IMR-90 (cell line): Measurements from ENCODE around the gene MFNG. TPM values are rescaled to one million over a fixed set of nuclear protein-coding genes. Genes with fewer than 3 reads are reported as not detected.

Source experiments
- ATAC-seq: fragments of 200-7000 bp; cut with Tn5 transposase; 2 replicates; pipeline ENCODE4 v1.9.1; 2020; ENCODE audit warnings: low read depth, mild to moderate bottlenecking, moderate library complexity
- BruUV-seq: library from RNA; stranded (reverse); fragments of 400-500 nt; replicated peaks from 2 replicates; lab custom pipeline; 2021; lab: Mats Ljungman, UMichigan
- CTCF ChIA-PET: fragments of 300-600 bp; formaldehyde crosslinking; extraction: SDS; loops from one replicate; lab custom pipeline; 2021; ENCODE audit warnings: antibody characterized with exemption; lab: Yijun Ruan, JAX
- POLR2A ChIA-PET: fragments of 300-600 bp; sonication (Branson Sonifier 250); formaldehyde crosslinking; loops from one replicate; lab custom pipeline; 2022; ENCODE audit warnings: antibody characterized with exemption; ENCODE audit not compliant: unreplicated experiment; lab: Charles Lee
- DNase-seq: peaks from one replicate; pipeline ENCODE4 v3.0.0; 2013
- H2AFZ ChIP-seq: replicated peaks from 2 replicates; pipeline ENCODE3; 2013; ENCODE audit warnings: low read length, mild to moderate bottlenecking; ENCODE audit not compliant: poor library complexity
- H2AK5ac ChIP-seq: 2 replicates; pipeline ENCODE4 v1.6.1; 2013; ENCODE audit warnings: low read depth, low read length, inconsistent platforms
- H2AK9ac ChIP-seq: replicated peaks from 2 replicates; pipeline ENCODE3; 2013; ENCODE audit warnings: mild to moderate bottlenecking, low read depth, low read length, moderate library complexity; ENCODE audit not compliant: poor library complexity
- H2BK120ac ChIP-seq: 2 replicates; pipeline ENCODE4 v1.6.1; 2013; ENCODE audit warnings: low read depth, low read length, inconsistent platforms
- H2BK15ac ChIP-seq: 3 replicates; pipeline ENCODE4 v1.6.1; 2013; ENCODE audit warnings: low read depth, low read length, inconsistent platforms
- H2BK20ac ChIP-seq: 2 replicates; pipeline ENCODE4 v1.6.1; 2013; ENCODE audit warnings: low read depth, mild to moderate bottlenecking, inconsistent platforms, low read length, moderate library complexity
- H2BK5ac ChIP-seq: 2 replicates; pipeline ENCODE4 v1.6.1; 2013; ENCODE audit warnings: mild to moderate bottlenecking, low read depth, low read length, inconsistent platforms; ENCODE audit not compliant: poor library complexity, severe bottlenecking
- H3K14ac ChIP-seq: replicated peaks from 2 replicates; pipeline ENCODE4 v1.6.1; 2013; ENCODE audit warnings: low read depth, low read length, inconsistent platforms
- H3K18ac ChIP-seq: 2 replicates; pipeline ENCODE4 v1.6.1; 2013; ENCODE audit warnings: low read depth, low read length, control low read depth
- H3K23ac ChIP-seq: 2 replicates; pipeline ENCODE4 v1.6.1; 2013; ENCODE audit warnings: low read depth, low read length, inconsistent platforms
- H3K27ac ChIP-seq: 2 replicates; pipeline ENCODE4 v1.5.1; 2013; ENCODE audit warnings: mild to moderate bottlenecking, control low read depth, low read length; ENCODE audit not compliant: insufficient read depth
- H3K27me3 ChIP-seq: 2 replicates; pipeline ENCODE4 v1.6.1; 2013; ENCODE audit warnings: low read length; ENCODE audit not compliant: control insufficient read depth, insufficient read depth
- H3K36me3 ChIP-seq: 2 replicates; pipeline ENCODE4 v1.6.1; 2013; ENCODE audit warnings: low read length, mixed read lengths; ENCODE audit not compliant: control insufficient read depth, insufficient read depth
- H3K4ac ChIP-seq: 2 replicates; pipeline ENCODE4 v1.6.1; 2013; ENCODE audit warnings: low read depth, low read length, inconsistent platforms
- H3K4me1 ChIP-seq: 2 replicates; pipeline ENCODE4 v1.6.1; 2013; ENCODE audit warnings: low read length, mixed read lengths; ENCODE audit not compliant: control insufficient read depth, insufficient read depth
- H3K4me2 ChIP-seq: 2 replicates; pipeline ENCODE4 v1.6.1; 2013; ENCODE audit warnings: low read depth, mild to moderate bottlenecking, control low read depth, low read length, moderate library complexity
- H3K4me3 ChIP-seq: 2 replicates; pipeline ENCODE4 v1.5.1; 2013; ENCODE audit warnings: low read depth, mild to moderate bottlenecking, control low read depth, low read length, moderate library complexity; ENCODE audit not compliant: insufficient read depth
- H3K56ac ChIP-seq: 2 replicates; pipeline ENCODE4 v1.6.1; 2013; ENCODE audit warnings: low read length, inconsistent platforms; ENCODE audit not compliant: insufficient read depth; ENCODE audit errors: extremely low read depth
- H3K79me1 ChIP-seq, 2 experiments: 2 replicates each; pipeline ENCODE4 v1.6.1; 2013; ENCODE audit warnings: low read length in 2 of 2, inconsistent platforms in 1 of 2, low read depth in 1 of 2
- H3K9ac ChIP-seq: 2 replicates; pipeline ENCODE4 v1.6.1; 2013; ENCODE audit warnings: low read depth, low read length, control low read depth
- H3K9me1 ChIP-seq: 2 replicates; pipeline ENCODE4 v1.6.1; 2013; ENCODE audit warnings: low read length, inconsistent platforms; ENCODE audit not compliant: insufficient read depth
- H3K9me3 ChIP-seq: 2 replicates; pipeline ENCODE4 v1.6.1; 2013; ENCODE audit warnings: low read length; ENCODE audit not compliant: control insufficient read depth, insufficient read depth
- H4K20me1 ChIP-seq: 2 replicates; pipeline ENCODE4 v1.6.1; 2013; ENCODE audit warnings: low read length, inconsistent platforms; ENCODE audit not compliant: insufficient read depth
- H4K5ac ChIP-seq: 2 replicates; pipeline ENCODE4 v1.6.1; 2013; ENCODE audit warnings: mild to moderate bottlenecking, low read depth, low read length, control low read depth
- H4K8ac ChIP-seq, 2 experiments: 2 replicates each; pipeline ENCODE4 v1.6.1; 2013; ENCODE audit warnings: low read depth in 2 of 2, low read length in 2 of 2, control low read depth in 1 of 2, inconsistent platforms in 1 of 2
- H4K91ac ChIP-seq: 2 replicates; pipeline ENCODE4 v1.6.1; 2013; ENCODE audit warnings: low read depth, low read length, inconsistent platforms; ENCODE audit not compliant: insufficient read depth
- BHLHE40 ChIP-seq: fragments of 150-350 bp; IDR thresholded peaks from 2 replicates; pipeline ENCODE4 v1.6.1; 2016; ENCODE audit warnings: mild to moderate bottlenecking, low read depth, low read length
- CEBPB ChIP-seq: IDR thresholded peaks from 2 replicates; pipeline ENCODE4 v1.6.1; 2012; ENCODE audit warnings: low read depth, low read length, improper control_type of control experiment
- FOS ChIP-seq: fragments of 150-350 bp; IDR thresholded peaks from 2 replicates; pipeline ENCODE4 v1.6.1; 2016; ENCODE audit warnings: low read depth, low read length
- MAFK ChIP-seq: IDR thresholded peaks from 2 replicates; pipeline ENCODE4 v1.6.1; 2012; ENCODE audit warnings: low read depth, low read length, improper control_type of control experiment
- MXI1 ChIP-seq: IDR thresholded peaks from 2 replicates; pipeline ENCODE4 v1.6.1; 2012; ENCODE audit warnings: low read depth, mild to moderate bottlenecking, low read length, moderate library complexity, borderline replicate concordance
- NFE2L2 ChIP-seq: fragments of 150-350 bp; IDR thresholded peaks from 2 replicates; pipeline ENCODE4 v1.6.1; 2016; ENCODE audit warnings: low read depth, mild to moderate bottlenecking, low read length
- POLR2A ChIP-seq: IDR thresholded peaks from 2 replicates; pipeline ENCODE4 v1.6.1; 2012; ENCODE audit warnings: mild to moderate bottlenecking, low read depth, low read length
- RAD21 ChIP-seq: IDR thresholded peaks from 2 replicates; pipeline ENCODE4 v1.6.1; 2012; ENCODE audit warnings: low read length, improper control_type of control experiment
- SMC3 ChIP-seq: fragments of 150-350 bp; IDR thresholded peaks from 2 replicates; pipeline ENCODE4 v1.6.1; 2016; ENCODE audit warnings: low read depth, mild to moderate bottlenecking, antibody characterized with exemption, low read length, moderate library complexity
- WGBS, 2 experiments: methylation state at CpG; one replicate each; pipeline versions ENCODE4 v1.1.5 to v1.1.7; 2013; ENCODE audit warnings: missing lambda C conversion rate in 2 of 2; ENCODE audit not compliant: insufficient read length in 1 of 2; ENCODE audit errors: extremely low coverage in 2 of 2; 5-methylcytosine and 5-hydroxymethylcytosine counted together
- dilution Hi-C: fragments of 300-500 bp; cut with HindIII; formaldehyde crosslinking; loops from one replicate; pipeline ENCODE4 v1.14.3; 2018; ENCODE audit warnings: low sequenced_read_pairs; ENCODE audit not compliant: unreplicated experiment
- in situ Hi-C: fragments of 300-500 bp; cut with MboI; formaldehyde crosslinking; loops from 3 replicates; pipeline ENCODE4 v1.14.3; 2019; ENCODE audit warnings: low sequenced_read_pairs, inconsistent platforms, mixed read lengths
- intact Hi-C: fragments of 100-400 bp; cut with micrococcal nuclease; formaldehyde crosslinking; loops from 2 replicates; pipeline ENCODE4 v1.10.0; 2022
- polyA plus RNA-seq, 3 experiments: library from polyadenylated mRNA; depleted of rRNA; stranded (reverse); fragments of >200 nt; gene quantifications; 2 replicates each; pipeline ENCODE4 v1.2.3, GENCODE V29; 2012; ENCODE audit warnings: low replicate concordance in 1 of 3
- total RNA-seq: library from RNA; depleted of rRNA; stranded (reverse); fragments of >200 nt; gene quantifications from 2 replicates; pipeline ENCODE4 v1.2.3, GENCODE V29; 2012
- TF ChIP-seq, protein P1 (sequence below): fragments of 150-350 bp; IDR thresholded peaks from 2 replicates; pipeline ENCODE4 v1.6.1; 2017; ENCODE audit warnings: mild to moderate bottlenecking, antibody characterized with exemption, low read length, low read depth
- TF ChIP-seq, protein P2 (sequence below): conservative IDR thresholded peaks from 2 replicates; pipeline ENCODE4 v1.5.1; 2012; ENCODE audit warnings: mild to moderate bottlenecking, low read depth, low read length, improper control_type of control experiment

MFNG gene
- total and polyA plus RNA-seq, 2 of the 4 experiments (the other 2 are of a cell fraction), result 0.15 TPM; not detected in 1

DNA sequence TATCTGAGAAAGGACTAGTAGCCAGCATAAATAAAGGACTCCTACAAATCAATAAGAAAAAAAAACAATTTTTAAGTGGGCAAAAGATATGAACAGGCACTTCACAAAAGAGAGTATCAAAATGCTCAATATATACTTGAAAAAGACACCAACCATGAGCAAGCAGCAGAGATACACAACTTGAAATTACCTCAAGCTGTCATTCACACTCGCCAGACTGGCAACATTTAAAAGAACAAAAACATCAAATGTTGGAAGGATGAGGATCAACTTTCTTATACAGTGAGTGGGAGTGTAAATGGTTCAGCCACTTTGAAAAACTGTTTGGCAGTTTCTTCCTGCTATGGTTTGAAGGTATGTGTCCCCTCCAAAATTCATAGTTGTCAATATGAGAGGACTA lies 35.0 kb downstream of the MFNG start:
- Histone ChIP-seq H4K8ac (no peak overlapping the region), H3K4me3 (no peak overlapping the region), H2AFZ (no peak overlapping the region), H3K4ac (no peak overlapping the region), H3K9me3 (no peaks in the 10 kb centered on the region), H3K4me2 (no peak overlapping the region), H3K27ac (no peak overlapping the region), H2BK5ac (no peak overlapping the region), H4K91ac (no peak overlapping the region), H3K23ac (no peak overlapping the region), H3K36me3 (no peaks in the 10 kb centered on the region), H3K56ac (no peak overlapping the region), H2AK5ac (no peak overlapping the region), H3K18ac (no peak overlapping the region), H3K9ac (no peak overlapping the region), H3K79me1 (peaks cover 0 to 3% of the 10 kb centered on the region in 2 experiments; a peak in 1 of 4 replicates), H2BK20ac (no peak overlapping the region), H3K4me1 (peaks cover 17% of the 10 kb centered on the region), H2AK9ac (no peak overlapping the region), H3K9me1 (peaks cover 14% of the 10 kb centered on the region; the same call in 1 of the 2 replicates), H2BK15ac (no peak overlapping the region), H2BK120ac (peak overlapping the region; percentile 30; the same call in 1 of the 2 replicates), H4K5ac (no peak overlapping the region), H4K20me1 (no peaks in the 10 kb centered on the region), H3K27me3 (no peaks in the 10 kb centered on the region), H3K14ac (no peak overlapping the region)
- TF ChIP-seq MXI1 (no peak), FOS (no peak), SMC3 (no peak), CEBPB (no peak), MAFK (no peak), RAD21 (no peak), BHLHE40 (no peak), NFE2L2 (no peak), POLR2A (no peak)
- TF ChIP-seq, protein P1, sequence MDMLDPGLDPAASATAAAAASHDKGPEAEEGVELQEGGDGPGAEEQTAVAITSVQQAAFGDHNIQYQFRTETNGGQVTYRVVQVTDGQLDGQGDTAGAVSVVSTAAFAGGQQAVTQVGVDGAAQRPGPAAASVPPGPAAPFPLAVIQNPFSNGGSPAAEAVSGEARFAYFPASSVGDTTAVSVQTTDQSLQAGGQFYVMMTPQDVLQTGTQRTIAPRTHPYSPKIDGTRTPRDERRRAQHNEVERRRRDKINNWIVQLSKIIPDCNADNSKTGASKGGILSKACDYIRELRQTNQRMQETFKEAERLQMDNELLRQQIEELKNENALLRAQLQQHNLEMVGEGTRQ, result no peak
- TF ChIP-seq, protein P2, sequence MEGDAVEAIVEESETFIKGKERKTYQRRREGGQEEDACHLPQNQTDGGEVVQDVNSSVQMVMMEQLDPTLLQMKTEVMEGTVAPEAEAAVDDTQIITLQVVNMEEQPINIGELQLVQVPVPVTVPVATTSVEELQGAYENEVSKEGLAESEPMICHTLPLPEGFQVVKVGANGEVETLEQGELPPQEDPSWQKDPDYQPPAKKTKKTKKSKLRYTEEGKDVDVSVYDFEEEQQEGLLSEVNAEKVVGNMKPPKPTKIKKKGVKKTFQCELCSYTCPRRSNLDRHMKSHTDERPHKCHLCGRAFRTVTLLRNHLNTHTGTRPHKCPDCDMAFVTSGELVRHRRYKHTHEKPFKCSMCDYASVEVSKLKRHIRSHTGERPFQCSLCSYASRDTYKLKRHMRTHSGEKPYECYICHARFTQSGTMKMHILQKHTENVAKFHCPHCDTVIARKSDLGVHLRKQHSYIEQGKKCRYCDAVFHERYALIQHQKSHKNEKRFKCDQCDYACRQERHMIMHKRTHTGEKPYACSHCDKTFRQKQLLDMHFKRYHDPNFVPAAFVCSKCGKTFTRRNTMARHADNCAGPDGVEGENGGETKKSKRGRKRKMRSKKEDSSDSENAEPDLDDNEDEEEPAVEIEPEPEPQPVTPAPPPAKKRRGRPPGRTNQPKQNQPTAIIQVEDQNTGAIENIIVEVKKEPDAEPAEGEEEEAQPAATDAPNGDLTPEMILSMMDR, result no peak
- CTCF ChIA-PET, result no interaction called here
- DNase-seq, result no peak
- no CpG with 5 or more reads among the region's 1 CpG for WGBS, 2 experiments
- in situ Hi-C loops (no loop called here), dilution Hi-C loops (no loop called here), intact Hi-C loops (no loop called here)
- no peak for ATAC-seq
- BruUV-seq, result no TSS peak
- POLR2A ChIA-PET, result no interaction called here
